ENCODE results near the gene NLRC5. TPM values are rescaled to one million over a fixed set of nuclear protein-coding genes. Genes with fewer than 3 reads are reported as not detected.

NLRC5 gene
- total and polyA plus RNA-seq, 9 of the 15 experiments (the other 6 are each of a cell fraction or from before 2014, with no cell fraction given): 0.59 to 0.71 TPM; not detected in 7

- TF ChIP-seq REST (IDR thresholded peaks at IDR 0.05; ENCODE audit: borderline replicate concordance) (peak; percentile 11; the same call in 1 of the 2 replicates), REST (CRISPR knock-in tag; IDR thresholded peaks at IDR 0.05; ENCODE audit: low read depth) (no peak), YY1 (IDR thresholded peaks at IDR 0.05; ENCODE audit: borderline replicate concordance in 1 of 3, control insufficient read depth in 1 of 3, extremely low read depth in 1 of 3, insufficient read depth in 3 of 3, insufficient read length in 1 of 3, insufficient replicate concordance in 2 of 3, low read depth in 1 of 3, low read length in 2 of 3) (peak in 1 of 3 experiments; percentile 83), USF2 (CRISPR knock-in tag; IDR thresholded peaks at IDR 0.05) (no peak), PTBP1 (IDR thresholded peaks at IDR 0.05; ENCODE audit: low read depth, low read length) (no peak), NRF1 (conservative IDR thresholded peaks at IDR 0.05 in 1 of 2, IDR thresholded peaks at IDR 0.05 in 1 of 2) (peak; percentile 57 to 68; a peak in 3 of 4 replicates), SMC3 (conservative IDR thresholded peaks at IDR 0.05; ENCODE audit: insufficient read depth, low read depth, low read length) (0 out of 2 replicates have a peak, but pooled peaks have one; percentile 14), JUND (IDR thresholded peaks at IDR 0.05; ENCODE audit: borderline replicate concordance, low read depth, low read length) (0 out of 2 replicates have a peak, but pooled peaks have one; percentile 8), JUND (tag; IDR thresholded peaks at IDR 0.05; ENCODE audit: borderline replicate concordance, low read depth, low read length) (no peak), AFF1 (IDR thresholded peaks at IDR 0.05; ENCODE audit: low read depth in 1 of 2, partially characterized antibody in 2 of 2) (no peak), ZNF282 (CRISPR knock-in tag; IDR thresholded peaks at IDR 0.05) (no peak), L3MBTL2 (IDR thresholded peaks at IDR 0.05) (peak; percentile 45; the same call in 1 of the 2 replicates), GABPB2 (CRISPR knock-in tag; conservative IDR thresholded peaks at IDR 0.05) (no peak), RAD21 (CRISPR knock-in tag; conservative IDR thresholded peaks at IDR 0.05 in 1 of 2, IDR thresholded peaks at IDR 0.05 in 1 of 2) (peak in 1 of 2 experiments; percentile 37; a peak in 2 of 4 replicates)
Observed at GRCh38 chr16:57012353-57012752, 23.0 kb downstream of the NLRC5 start (continued).
